Midbrain (tissue), 1 donor: ENCODE measurements around the gene ANP32B.
"Not testable (repeated sequence)": the region's sequence is repeated elsewhere in the genome, so short reads cannot be mapped to it uniquely, and the experiment has no call there.

Experiments used
- DNase-seq: peaks from one replicate; lab custom pipeline; 2025; lab: John Stamatoyannopoulos, UW

The ANP32B gene

GRCh38 chr9:97963232-97963631, 19.9 kb upstream of the ANP32B start:
- no peak for DNase-seq

GRCh38 chr9:97964901-97965300, 18.2 kb upstream of the ANP32B start:
- no peak for DNase-seq

- no peak for DNase-seq
These were observed 16.6 kb upstream of the ANP32B start for GRCh38 chr9:97966493-97966892.

- DNase-seq = no peak
These were observed 14.1 kb upstream of the ANP32B start for GRCh38 chr9:97969014-97969413.

- DNase-seq = no peak
These were observed 13.0 kb upstream of the ANP32B start for GRCh38 chr9:97970165-97970564.

- DNase-seq = no peak
These were observed 10.4 kb upstream of the ANP32B start for GRCh38 chr9:97972753-97973152.

- DNase-seq = no peak
These were observed 7.8 kb upstream of the ANP32B start for GRCh38 chr9:97975376-97975775.

- not testable (repeated sequence) for DNase-seq
These were observed 6.5 kb upstream of the ANP32B start for GRCh38 chr9:97976633-97977032.

- DNase-seq = peak; percentile 12
These were observed 4.6 kb upstream of the ANP32B start for GRCh38 chr9:97978371-97979130.

GRCh38 chr9:97979788-97980478, 3.2 kb upstream of the ANP32B start:
- peak; percentile 49 for DNase-seq

- peak; percentile 53 for DNase-seq
These were observed 2.7 kb upstream of the ANP32B start for GRCh38 chr9:97980479-97980803.

- peak; percentile 71 for DNase-seq
These were observed 2.0 kb upstream of the ANP32B start for GRCh38 chr9:97980918-97981845.

GRCh38 chr9:97981846-97982682, 1.1 kb upstream of the ANP32B start:
- no peak for DNase-seq

- peak; percentile 68 for DNase-seq
These were observed 547 bp downstream of the ANP32B start for GRCh38 chr9:97983589-97984187.

- peak; percentile 78 for DNase-seq
These were observed 1.3 kb downstream of the ANP32B start for GRCh38 chr9:97984188-97985057.

- DNase-seq = no peak
These were observed 2.1 kb downstream of the ANP32B start for GRCh38 chr9:97985058-97985861.

- no peak for DNase-seq
These were observed 4.3 kb downstream of the ANP32B start for GRCh38 chr9:97987487-97987886.

- no peak for DNase-seq
These were observed 7.1 kb downstream of the ANP32B start for GRCh38 chr9:97990259-97990658.

GRCh38 chr9:97991818-97992217, 8.7 kb downstream of the ANP32B start:
- DNase-seq = no peak
